BJ (cell line): ENCODE results near the gene TFF2. TPM values are rescaled to one million over a fixed set of nuclear protein-coding genes. Genes with fewer than 3 reads are reported as not detected.

Source experiments
- CTCF ChIA-PET: fragments of 350-600 bp; formaldehyde crosslinking; extraction: SDS; loops from one replicate; lab custom pipeline; 2021; ENCODE audit warnings: antibody characterized with exemption, inconsistent platforms; lab: Yijun Ruan, JAX
- POLR2A ChIA-PET: fragments of 300-600 bp; sonication (Branson Sonifier 250); formaldehyde crosslinking; extraction: SDS; loops from one replicate; lab custom pipeline; 2021; ENCODE audit warnings: antibody characterized with exemption; lab: Charles Lee
- DNase-seq: peaks from one replicate; pipeline ENCODE4 v3.0.0-alpha.2; 2011; ENCODE audit warnings: low read depth
- H3K27me3 ChIP-seq: 2 replicates; pipeline ENCODE4 v1.6.0; 2011; ENCODE audit warnings: low read length; ENCODE audit not compliant: control insufficient read depth, insufficient read depth
- H3K36me3 ChIP-seq: 2 replicates; pipeline ENCODE4 v1.5.1; 2011; ENCODE audit warnings: low read length; ENCODE audit not compliant: control insufficient read depth, insufficient read depth
- H3K4me3 ChIP-seq: 2 replicates; pipeline ENCODE4 v1.5.1; 2011; ENCODE audit warnings: low read depth, mild to moderate bottlenecking, control low read depth, low read length
- polyA plus RNA-seq: library from polyadenylated mRNA; depleted of rRNA; stranded (reverse); fragments of >200 nt; gene quantifications from 2 replicates; pipeline ENCODE4 v1.2.3, GENCODE V29; 2011
- TF ChIP-seq, protein P1 (sequence below): IDR thresholded peaks from 2 replicates; pipeline ENCODE4 v1.5.1; 2011; ENCODE audit warnings: low read depth, mild to moderate bottlenecking, control low read depth, inconsistent platforms, low read length, moderate library complexity; ENCODE audit not compliant: insufficient read depth

TFF2 gene
- polyA plus RNA-seq, 1 experiment = not detected

DNA sequence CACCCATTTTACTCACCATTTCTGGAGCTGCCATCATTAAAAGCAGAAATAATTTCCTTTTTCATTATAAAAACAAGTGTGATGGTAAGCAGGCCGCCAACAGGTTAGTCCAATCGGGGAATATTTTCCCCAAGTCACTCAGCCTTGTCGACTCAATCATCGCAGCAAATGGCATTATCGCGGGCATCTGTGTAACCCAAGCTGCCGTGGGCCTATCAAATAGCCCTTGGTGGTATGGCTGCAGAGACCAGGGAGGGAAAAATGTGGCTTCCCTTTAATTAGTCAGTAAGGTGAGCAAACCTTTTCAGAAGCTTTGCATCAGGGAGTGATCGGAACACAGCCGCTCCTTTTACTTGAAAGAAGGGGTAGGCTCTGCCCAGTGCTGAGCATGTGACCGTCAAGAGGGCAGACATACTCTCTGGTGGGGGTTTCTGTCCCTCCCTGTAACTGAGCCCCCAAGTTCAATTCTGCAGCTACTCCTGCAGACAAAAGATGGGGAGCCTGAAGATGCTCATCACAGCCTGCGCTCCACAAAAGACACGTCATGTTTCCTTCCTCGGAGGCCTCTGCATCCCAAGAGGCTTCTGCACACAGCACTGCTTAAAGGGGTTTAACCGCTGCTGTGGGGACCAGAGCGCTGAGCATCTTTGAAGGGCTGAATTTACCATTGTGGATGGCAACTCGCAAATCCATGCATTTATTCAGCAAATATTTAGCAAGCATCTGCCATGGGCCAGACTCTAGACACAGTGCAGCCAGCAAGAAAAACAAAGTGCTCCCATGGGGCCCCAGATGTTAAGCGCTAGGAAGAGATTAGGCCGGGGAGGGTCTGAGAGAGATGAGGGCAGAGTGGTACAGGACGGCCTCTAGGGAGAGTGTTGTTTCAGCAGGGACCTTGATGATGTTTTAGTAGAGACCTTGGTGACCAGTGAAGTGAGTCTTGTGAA lies 46.3 kb upstream of the TFF2 start:
- POLR2A ChIA-PET = no interaction called here
- Histone ChIP-seq H3K36me3 (no peaks in the 10 kb centered on the region), H3K4me3 (no peak overlapping the region), H3K27me3 (no peaks in the 10 kb centered on the region)
- TF ChIP-seq, protein P1, sequence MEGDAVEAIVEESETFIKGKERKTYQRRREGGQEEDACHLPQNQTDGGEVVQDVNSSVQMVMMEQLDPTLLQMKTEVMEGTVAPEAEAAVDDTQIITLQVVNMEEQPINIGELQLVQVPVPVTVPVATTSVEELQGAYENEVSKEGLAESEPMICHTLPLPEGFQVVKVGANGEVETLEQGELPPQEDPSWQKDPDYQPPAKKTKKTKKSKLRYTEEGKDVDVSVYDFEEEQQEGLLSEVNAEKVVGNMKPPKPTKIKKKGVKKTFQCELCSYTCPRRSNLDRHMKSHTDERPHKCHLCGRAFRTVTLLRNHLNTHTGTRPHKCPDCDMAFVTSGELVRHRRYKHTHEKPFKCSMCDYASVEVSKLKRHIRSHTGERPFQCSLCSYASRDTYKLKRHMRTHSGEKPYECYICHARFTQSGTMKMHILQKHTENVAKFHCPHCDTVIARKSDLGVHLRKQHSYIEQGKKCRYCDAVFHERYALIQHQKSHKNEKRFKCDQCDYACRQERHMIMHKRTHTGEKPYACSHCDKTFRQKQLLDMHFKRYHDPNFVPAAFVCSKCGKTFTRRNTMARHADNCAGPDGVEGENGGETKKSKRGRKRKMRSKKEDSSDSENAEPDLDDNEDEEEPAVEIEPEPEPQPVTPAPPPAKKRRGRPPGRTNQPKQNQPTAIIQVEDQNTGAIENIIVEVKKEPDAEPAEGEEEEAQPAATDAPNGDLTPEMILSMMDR = no peak
- DNase-seq = no peak
- CTCF ChIA-PET = no interaction called here

- no peak for DNase-seq
- CTCF ChIA-PET = no interaction called here
- H3K4me3 ChIP-seq = no peak within 1 kb of the TSS
- no peaks in the 10 kb centered on the region for H3K36me3 ChIP-seq
- TF ChIP-seq, protein P1 = no peak
- no peaks in the 10 kb centered on the region for H3K27me3 ChIP-seq
- POLR2A ChIA-PET = no interaction called here
Measured at GRCh38 chr21:42395905-42396651, 45.3 kb upstream of the TFF2 start, which contains the start of gene TMPRSS3. Gene TMPRSS3, minus strand, starts transcription at chr21:42396052. Its CDS starts 635 bp downstream, at chr21:42395417.

DNA sequence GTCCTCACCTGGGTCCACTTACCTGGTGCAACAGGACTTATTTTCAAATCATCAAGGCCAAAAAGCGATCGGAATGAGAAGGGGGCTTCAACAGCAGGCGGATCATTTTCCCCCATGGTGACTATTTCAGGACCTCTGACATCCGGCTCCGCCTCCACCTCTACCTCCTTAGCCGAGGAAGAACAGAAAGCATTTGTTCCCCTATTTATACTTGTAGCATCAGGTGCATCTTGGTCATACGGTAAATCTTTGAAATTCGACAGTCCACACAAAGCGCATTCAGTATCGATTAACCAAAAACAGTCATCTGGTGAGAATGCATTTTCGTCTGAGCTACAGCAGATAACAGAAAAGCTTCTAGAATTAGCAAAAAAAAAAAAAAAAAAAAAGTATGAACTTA lies 44.5 kb upstream of the TFF2 start:
- TF ChIP-seq, protein P1 = no peak
- Histone ChIP-seq H3K36me3 (no peaks in the 10 kb centered on the region), H3K27me3 (no peaks in the 10 kb centered on the region), H3K4me3 (no peak overlapping the region)
- DNase-seq = no peak
- POLR2A ChIA-PET = no interaction called here
- CTCF ChIA-PET = no interaction called here

DNA sequence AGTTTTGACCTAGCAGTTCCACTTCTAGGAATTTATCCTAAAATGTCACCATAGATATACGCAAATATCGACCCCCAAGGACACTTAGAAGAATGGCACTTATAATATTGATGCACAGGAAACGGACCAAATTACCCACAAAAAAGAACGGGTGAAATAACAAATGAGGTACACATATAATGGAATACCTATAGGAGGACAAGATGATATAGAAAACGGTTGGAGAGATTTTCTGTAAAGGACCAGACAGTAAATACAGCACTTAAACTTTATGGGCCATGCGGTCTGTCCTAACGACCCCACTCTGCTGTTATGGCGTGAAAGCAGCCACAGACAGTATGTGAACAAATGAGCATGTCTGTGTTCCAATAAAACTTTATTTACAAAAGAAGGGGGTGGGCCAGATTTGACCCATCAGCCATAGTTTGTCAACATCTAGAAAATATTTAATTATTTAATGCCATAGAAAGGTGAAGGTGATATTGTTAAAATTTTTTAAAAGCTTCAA lies 42.7 kb upstream of the TFF2 start:
- Histone ChIP-seq H3K4me3 (no peak overlapping the region), H3K36me3 (no peaks in the 10 kb centered on the region), H3K27me3 (no peaks in the 10 kb centered on the region)
- TF ChIP-seq, protein P1 = no peak
- POLR2A ChIA-PET = interaction anchor here (0.6 kb wide), 1 partner anchor 8 kb away, joined by 7 read pairs; no protein-coding TSS in a partner anchor
- no peak for DNase-seq
- CTCF ChIA-PET = interaction anchor here (1.5 kb wide), 1 partner anchor 12 kb away, joined by 3 read pairs; no protein-coding TSS in a partner anchor
